Common myeloid progenitor, CD34-positive (primary cell): ENCODE data around the gene GPRIN2.

Experiments used
- CTCF ChIA-PET: fragments of 350-600 bp; sonication (Branson Sonifier 250); formaldehyde crosslinking; loops from one replicate; lab custom pipeline; 2021; ENCODE audit warnings: antibody characterized with exemption; lab: Charles Lee
- POLR2A ChIA-PET: fragments of 350-600 bp; sonication (Branson Sonifier 250); formaldehyde crosslinking; loops from one replicate; lab custom pipeline; 2021; ENCODE audit warnings: antibody characterized with exemption; lab: Charles Lee
- DNase-seq, 3 donors: peaks; one replicate each; pipeline versions ENCODE4 v3.0.0 to v3.0.0-alpha.2; 2013
- H3K27ac ChIP-seq, 2 experiments: 1 replicate in 1 of 2; 2 replicates in 1 of 2; pipeline ENCODE4 v1.7.0; 2013; ENCODE audit warnings: inconsistent platforms in 2 of 2, low read length in 2 of 2, mild to moderate bottlenecking in 2 of 2, low read depth in 1 of 2, moderate library complexity in 1 of 2; ENCODE audit not compliant: severe bottlenecking in 2 of 2, insufficient read depth in 1 of 2, poor library complexity in 1 of 2
- H3K27me3 ChIP-seq, 5 experiments: replicated peaks in 2 of 5; 1 replicate in 3 of 5; 2 replicates in 2 of 5; pipeline versions ENCODE4 v1.6.1 to v1.7.0; 2013; ENCODE audit warnings: low read length in 4 of 5, mild to moderate bottlenecking in 2 of 5, moderate library complexity in 2 of 5, inconsistent platforms in 1 of 5; ENCODE audit not compliant: insufficient read depth in 5 of 5, control insufficient read depth in 4 of 5
- H3K36me3 ChIP-seq, 4 experiments: 1 replicate in 2 of 4; 2 replicates in 2 of 4; pipeline versions ENCODE4 v1.6.1 to v1.7.0; 2013; ENCODE audit warnings: low read length in 3 of 4, control low read depth in 1 of 4, mild to moderate bottlenecking in 1 of 4; ENCODE audit not compliant: control insufficient read depth in 4 of 4, insufficient read depth in 4 of 4
- H3K4me1 ChIP-seq, 4 experiments: 1 replicate in 3 of 4; 2 replicates in 1 of 4; pipeline versions ENCODE4 v1.6.1 to v1.7.1; 2013; ENCODE audit warnings: low read length in 3 of 4, mild to moderate bottlenecking in 3 of 4, control low read depth in 1 of 4, inconsistent platforms in 1 of 4, moderate library complexity in 1 of 4; ENCODE audit not compliant: control insufficient read depth in 4 of 4, insufficient read depth in 4 of 4; ENCODE audit errors: control extremely low read depth in 1 of 4
- H3K4me3 ChIP-seq, 7 experiments: 1 replicate in 4 of 7; 2 replicates in 3 of 7; pipeline versions ENCODE4 v1.5.1 to v1.7.0; 2013; ENCODE audit warnings: mild to moderate bottlenecking in 7 of 7, low read length in 6 of 7, moderate library complexity in 6 of 7, inconsistent platforms in 2 of 7, low read depth in 2 of 7, control low read depth in 1 of 7; ENCODE audit not compliant: insufficient read depth in 4 of 7, control insufficient read depth in 1 of 7; ENCODE audit errors: extremely low read depth in 1 of 7
- H3K9me3 ChIP-seq, 5 experiments: 1 replicate in 4 of 5; 2 replicates in 1 of 5; pipeline versions ENCODE4 v1.6.1 to v1.7.1; 2013; ENCODE audit warnings: low read length in 4 of 5, mild to moderate bottlenecking in 2 of 5, inconsistent platforms in 1 of 5, low read depth in 1 of 5, moderate library complexity in 1 of 5; ENCODE audit not compliant: control insufficient read depth in 4 of 5, insufficient read depth in 2 of 5; ENCODE audit errors: control extremely low read depth in 1 of 5
- WGBS: methylation state at CpG from one replicate; pipeline ENCODE4 v1.1.5; 2013; ENCODE audit not compliant: insufficient coverage; 5-methylcytosine and 5-hydroxymethylcytosine counted together

The GPRIN2 gene

GRCh38 chr10:46523119-46523961, 33.1 kb downstream of the GPRIN2 start:
- WGBS = 90% methylated on average over 12 of the region's 12 CpGs
- ChIA-PET CTCF (no interaction called here), POLR2A (no interaction called here)
- Histone ChIP-seq H3K27ac (no peak overlapping the region), H3K27me3 (no peaks in the 10 kb centered on the region), H3K4me1 (no peaks in the 10 kb centered on the region), H3K36me3 (no peaks in the 10 kb centered on the region), H3K9me3 (no peaks in the 10 kb centered on the region), H3K4me3 (no peak overlapping the region)
- DNase-seq = no peak

GRCh38 chr10:46522295-46523118, 34.0 kb downstream of the GPRIN2 start:
- DNase-seq = no peak
- H3K27ac ChIP-seq = no peak overlapping the region
- H3K4me3 ChIP-seq = no peak overlapping the region
- no peaks in the 10 kb centered on the region for H3K4me1 ChIP-seq
- no peaks in the 10 kb centered on the region for H3K9me3 ChIP-seq
- no peaks in the 10 kb centered on the region for H3K36me3 ChIP-seq
- ChIA-PET CTCF (no interaction called here), POLR2A (no interaction called here)
- H3K27me3 ChIP-seq = no peaks in the 10 kb centered on the region
- 92% methylated on average over 9 of the region's 10 CpGs for WGBS

DNA sequence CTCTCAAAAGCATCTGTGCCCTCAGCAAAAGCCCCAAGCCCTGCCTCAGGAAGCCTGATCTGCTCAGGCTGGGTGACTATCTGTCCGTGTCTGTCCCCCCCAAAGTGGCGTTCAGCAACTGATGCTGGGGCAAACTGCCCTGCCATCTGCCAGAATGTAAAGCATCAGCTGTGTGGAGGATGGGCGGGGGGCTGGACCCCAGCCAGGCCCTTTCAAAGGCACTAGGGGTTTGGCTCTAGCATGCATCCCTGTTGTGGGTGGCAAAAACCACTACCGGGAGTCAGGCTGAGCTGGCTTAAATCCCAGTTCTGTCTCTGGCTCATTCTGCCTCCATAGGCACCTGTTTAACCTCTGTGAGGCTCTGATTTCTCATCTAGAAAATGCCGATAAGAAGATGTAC, 35.5 kb downstream of the GPRIN2 start:
- 85% methylated on average over 5 of the region's 5 CpGs for WGBS
- CTCF ChIA-PET = no interaction called here
- POLR2A ChIA-PET = no interaction called here
- no peaks in the 10 kb centered on the region for H3K27me3 ChIP-seq
- no peak overlapping the region for H3K27ac ChIP-seq
- H3K4me3 ChIP-seq = no peak overlapping the region
- H3K9me3 ChIP-seq = no peaks in the 10 kb centered on the region
- H3K4me1 ChIP-seq = no peaks in the 10 kb centered on the region
- H3K36me3 ChIP-seq = no peaks in the 10 kb centered on the region
- no peak for DNase-seq

- Histone ChIP-seq H3K9me3 (no peaks in the 10 kb centered on the region), H3K27ac (no peak overlapping the region), H3K27me3 (no peaks in the 10 kb centered on the region), H3K36me3 (no peaks in the 10 kb centered on the region), H3K4me3 (no peak overlapping the region), H3K4me1 (no peaks in the 10 kb centered on the region)
- ChIA-PET POLR2A (no interaction called here), CTCF (no interaction called here)
- 95% methylated on average over 5 of the region's 5 CpGs for WGBS
- DNase-seq = no peak
These were observed 36.1 kb downstream of the GPRIN2 start for GRCh38 chr10:46520381-46520780.

DNA sequence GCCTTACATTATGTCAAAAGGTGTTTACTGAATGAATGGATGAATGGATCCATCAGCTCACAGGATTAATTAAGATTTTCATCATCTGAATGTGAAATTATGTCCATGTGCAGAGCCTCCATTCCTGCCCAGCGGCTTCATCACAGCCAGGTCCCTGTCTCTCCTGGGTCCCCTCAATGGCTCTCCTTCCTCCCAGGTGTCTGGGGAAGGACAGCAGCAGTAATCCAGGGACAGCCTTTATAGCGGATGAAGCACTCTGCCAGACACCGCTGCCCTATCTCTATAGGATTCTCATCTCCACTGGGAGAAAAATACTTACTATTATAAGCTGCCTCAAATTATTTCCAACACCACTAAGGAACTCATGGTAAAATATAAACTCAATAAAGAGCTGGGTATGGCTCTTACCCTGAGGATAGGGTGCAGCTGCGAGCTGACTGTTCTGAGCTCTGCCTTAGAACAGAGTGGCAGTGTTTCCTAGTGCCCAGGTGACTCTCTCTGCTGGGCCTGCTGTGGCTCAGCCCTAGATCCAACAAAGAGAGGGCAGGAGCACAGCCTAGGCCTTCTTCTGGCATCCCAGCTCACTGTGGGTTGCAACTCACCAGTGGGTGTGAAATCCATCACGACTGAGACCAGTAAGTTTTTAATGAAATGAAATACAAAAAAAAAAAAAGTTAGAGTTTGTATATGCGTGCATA, 38.3 kb downstream of the GPRIN2 start:
- H3K9me3 ChIP-seq = no peaks in the 10 kb centered on the region
- ChIA-PET CTCF (interaction anchor here (0.9 kb wide), 1 partner anchor 33 kb away, joined by 3 read pairs; no protein-coding TSS in a partner anchor), POLR2A (no interaction called here)
- DNase-seq = no peak
- H3K4me1 ChIP-seq = no peaks in the 10 kb centered on the region
- H3K27ac ChIP-seq = no peak overlapping the region
- H3K4me3 ChIP-seq = no peak overlapping the region
- H3K36me3 ChIP-seq = no peaks in the 10 kb centered on the region
- H3K27me3 ChIP-seq = peaks cover 0 to 3% (median 0%) of the 10 kb centered on the region in 5 experiments
- 97% methylated on average over 5 of the region's 6 CpGs for WGBS

GRCh38 chr10:46517541-46517940, 38.9 kb downstream of the GPRIN2 start:
- 98% methylated on average over 5 of the region's 5 CpGs for whole genome bisulfite sequencing
- Histone ChIP-seq H3K27me3 (peaks cover 0 to 3% (median 0%) of the 10 kb centered on the region in 5 experiments), H3K9me3 (no peaks in the 10 kb centered on the region), H3K4me3 (no peak overlapping the region), H3K36me3 (no peaks in the 10 kb centered on the region), H3K4me1 (no peaks in the 10 kb centered on the region), H3K27ac (no peak overlapping the region)
- no peak for DNase-seq
- ChIA-PET POLR2A (no interaction called here), CTCF (interaction anchor here (0.9 to 1.0 kb wide), 2 partner anchors 17 to 34 kb away, joined by 3 read pairs; no protein-coding TSS in a partner anchor)
